Glutamatergic neuron (in vitro differentiated cells): ENCODE data around the gene ARHGEF28. TPM values are rescaled to one million over a fixed set of nuclear protein-coding genes. Genes with fewer than 3 reads are reported as not detected.
A peak's percentile ranks its signal among the peaks of the same experiment; 100 is the strongest.

Source experiments
- DNase-seq: peaks from one replicate; pipeline ENCODE4 v3.0.0; 2022
- H3K27ac Mint-ChIP-seq: one replicate; pipeline ENCODE4 v1.8.0; 2020; ENCODE audit warnings: mild to moderate bottlenecking, mixed read lengths, inconsistent platforms; ENCODE audit not compliant: unreplicated experiment
- H3K27me3 Mint-ChIP-seq: one replicate; pipeline ENCODE4 v1.8.0; 2020; ENCODE audit warnings: mild to moderate bottlenecking, moderate library complexity, mixed read lengths, inconsistent platforms; ENCODE audit not compliant: unreplicated experiment
- H3K36me3 Mint-ChIP-seq: one replicate; pipeline ENCODE4 v1.8.0; 2020; ENCODE audit warnings: mild to moderate bottlenecking, mixed read lengths, inconsistent platforms; ENCODE audit not compliant: unreplicated experiment
- H3K4me1 Mint-ChIP-seq: one replicate; pipeline ENCODE4 v1.8.0; 2020; ENCODE audit warnings: mild to moderate bottlenecking, low read depth, mixed read lengths, inconsistent platforms; ENCODE audit not compliant: unreplicated experiment
- H3K4me3 Mint-ChIP-seq: one replicate; pipeline ENCODE4 v1.8.0; 2020; ENCODE audit warnings: mild to moderate bottlenecking, mixed read lengths, inconsistent platforms; ENCODE audit not compliant: unreplicated experiment
- H3K9me3 Mint-ChIP-seq: one replicate; pipeline ENCODE4 v1.8.0; 2020; ENCODE audit warnings: mild to moderate bottlenecking, moderate library complexity, mixed read lengths, inconsistent platforms; ENCODE audit not compliant: unreplicated experiment
- CTCF ChIP-seq: fragments of 200-600 bp; sonication (generic); IDR thresholded peaks from one replicate; pipeline ENCODE4 v1.5.0; 2021; ENCODE audit not compliant: partially characterized antibody, unreplicated experiment
- long read RNA-seq: library from polyadenylated mRNA; unstranded; transcript quantifications from one replicate; pipeline ENCODE4 v2.0.0, GENCODE V29; 2020; ENCODE audit not compliant: unreplicated experiment
- total RNA-seq: library from RNA; stranded (reverse); fragmentation: NEBNext Ultra II Directional; extraction: Animal tissue kit (Norgen Biotek cat#: 25700); gene quantifications from one replicate; pipeline ENCODE4 v1.2.1, GENCODE V29; 2021; ENCODE audit not compliant: unreplicated experiment

The ARHGEF28 gene
- 0.47 TPM for total RNA-seq
- long read RNA-seq: 0 reads

GRCh38 chr5:73625944-73626811 lies at the start of gene ARHGEF28:
Gene ARHGEF28, plus strand, starts transcription at chr5:73626196. Its CDS starts 58,656 bp downstream, at chr5:73684852.
- no peaks in the 10 kb centered on the region for H3K36me3 Mint-ChIP-seq
- no peak within 1 kb of the TSS for H3K27ac Mint-ChIP-seq
- H3K9me3 Mint-ChIP-seq: no peaks in the 10 kb centered on the region
- no peak for TF ChIP-seq CTCF
- DNase-seq: peak; percentile 54
- peak within 1 kb of the TSS; percentile 76 for H3K4me3 Mint-ChIP-seq
- peaks cover 1% of the 10 kb centered on the region for H3K4me1 Mint-ChIP-seq
- peaks cover 7% of the 10 kb centered on the region for H3K27me3 Mint-ChIP-seq

GRCh38 chr5:73582285-73583145 lies 43.5 kb upstream of the ARHGEF28 start:
- no peak for TF ChIP-seq CTCF
- Mint-ChIP-seq H3K27me3 (no peaks in the 10 kb centered on the region), H3K4me1 (no peaks in the 10 kb centered on the region), H3K4me3 (no peak overlapping the region), H3K36me3 (no peaks in the 10 kb centered on the region), H3K27ac (no peak overlapping the region), H3K9me3 (no peaks in the 10 kb centered on the region)
- DNase-seq: no peak

GRCh38 chr5:73587923-73588322 lies 38.1 kb upstream of the ARHGEF28 start:
- DNase-seq: no peak
- Mint-ChIP-seq H3K27ac (no peak overlapping the region), H3K4me1 (no peaks in the 10 kb centered on the region), H3K27me3 (no peaks in the 10 kb centered on the region), H3K4me3 (no peak overlapping the region), H3K36me3 (no peaks in the 10 kb centered on the region), H3K9me3 (no peaks in the 10 kb centered on the region)
- TF ChIP-seq CTCF: no peak

GRCh38 chr5:73591102-73591695 lies 34.8 kb upstream of the ARHGEF28 start:
- H3K36me3 Mint-ChIP-seq: no peaks in the 10 kb centered on the region
- no peak overlapping the region for H3K4me3 Mint-ChIP-seq
- H3K27ac Mint-ChIP-seq: no peak overlapping the region
- peak; percentile 95 for TF ChIP-seq CTCF
- no peaks in the 10 kb centered on the region for H3K9me3 Mint-ChIP-seq
- no peak for DNase-seq
- H3K4me1 Mint-ChIP-seq: no peaks in the 10 kb centered on the region
- H3K27me3 Mint-ChIP-seq: no peaks in the 10 kb centered on the region
